SHP77 treated with DMSO at 0.1 percent for 48 hours (cell line): ENCODE results near the gene TBK1.

Source experiments
- DNase-seq: peaks from one replicate; lab custom pipeline; 2025; lab: John Stamatoyannopoulos, UW

The TBK1 gene

DNA sequence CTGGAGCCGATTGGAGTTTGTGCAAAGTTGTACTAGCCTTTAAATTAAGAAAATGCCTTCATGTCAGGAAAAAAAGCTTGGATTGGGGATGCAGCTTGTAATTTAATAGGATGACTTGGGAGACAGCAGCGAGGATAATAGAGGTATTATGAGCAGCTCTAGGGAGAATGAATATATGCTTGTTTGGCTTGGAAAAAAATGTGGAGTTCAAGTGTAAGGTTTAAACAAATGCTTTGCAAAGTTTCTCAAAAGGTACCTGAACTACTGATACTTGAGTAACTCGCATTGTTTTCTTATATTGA is 93.1 kb downstream of the TBK1 start:
- DNase-seq: no peak

- DNase-seq: no peak
These were observed 97.2 kb downstream of the TBK1 start for GRCh38 chr12:64549108-64549507.

DNA sequence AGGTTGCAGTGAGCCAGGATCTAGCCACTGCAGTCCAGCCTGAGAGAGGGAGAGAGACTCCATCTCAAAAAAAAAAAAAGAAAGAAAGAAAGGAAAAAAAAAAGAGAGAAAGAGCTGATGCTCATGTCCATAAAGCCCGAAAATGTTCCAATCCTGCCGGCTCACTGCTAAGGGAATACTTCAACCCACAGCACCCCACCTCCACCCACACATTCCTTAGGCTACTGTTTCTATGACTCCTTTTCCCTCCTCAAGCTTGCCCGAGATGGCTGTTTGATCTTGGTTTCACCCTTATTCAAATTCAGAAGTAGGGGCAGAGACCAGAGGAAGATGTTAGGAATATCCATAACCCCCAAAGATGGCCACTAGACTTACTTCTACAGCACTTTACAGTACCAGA is 98.8 kb downstream of the TBK1 start:
- DNase-seq: no peak

DNA sequence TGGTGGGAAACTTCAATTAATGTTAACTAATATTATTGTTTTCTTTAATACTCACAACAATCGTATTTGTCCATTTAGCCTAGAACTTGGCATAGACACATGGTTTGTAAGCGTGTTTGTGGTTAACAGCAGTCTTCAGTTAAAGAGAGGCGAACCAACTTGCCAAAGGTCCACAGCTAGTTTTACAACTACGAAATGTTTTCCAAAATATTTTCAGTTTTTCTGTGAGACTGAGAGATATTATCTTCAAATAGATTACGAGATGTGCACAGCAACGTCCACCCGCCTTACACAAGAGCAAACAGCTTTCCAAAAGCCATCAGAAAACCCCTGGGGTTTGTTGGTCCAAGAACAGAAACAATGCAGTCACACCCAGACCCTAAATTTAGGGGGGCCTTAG is 99.8 kb downstream of the TBK1 start:
- DNase-seq: no peak
